Measurements from ENCODE around the gene ALPL. TPM values are rescaled to one million over a fixed set of nuclear protein-coding genes. Genes with fewer than 3 reads are reported as not detected.
"Not testable (repeated sequence)": the region's sequence is repeated elsewhere in the genome, so short reads cannot be mapped to it uniquely, and the experiment has no call there.

ALPL gene
- total RNA-seq, 1 donor from 2014 or later, result 123 TPM

GRCh38 chr1:21478356-21478755 is 30.9 kb upstream of the ALPL start:
- H3K36me3 ChIP-seq, result peaks cover 26% of the 10 kb centered on the region
- intact Hi-C loops (cut with DNase I), result no loop called here
- H3K9me3 ChIP-seq, result no peaks in the 10 kb centered on the region
- H3K4me3 ChIP-seq, result no peak overlapping the region
- H3K27ac ChIP-seq, result no peak overlapping the region
- no peaks in the 10 kb centered on the region for H3K27me3 ChIP-seq (ENCODE audit: low read depth)
- H3K4me1 ChIP-seq, result no peaks in the 10 kb centered on the region
- no peak for TF ChIP-seq CTCF (IDR thresholded peaks at IDR 0.05)
- DNase-seq (no peak), ATAC-seq (no peak)

- H3K4me3 ChIP-seq; H3K27ac ChIP-seq; DNase-seq; H3K36me3 ChIP-seq; ATAC-seq; intact Hi-C loops (cut with DNase I); H3K9me3 ChIP-seq; H3K27me3 ChIP-seq (ENCODE audit: low read depth); H3K4me1 ChIP-seq: not testable (repeated sequence)
These were observed 25.3 kb upstream of the ALPL start for GRCh38 chr1:21483881-21484280.

- Histone ChIP-seq H3K4me3 (no peak overlapping the region), H3K4me1 (no peaks in the 10 kb centered on the region), H3K27ac (no peak overlapping the region), H3K36me3 (no peaks in the 10 kb centered on the region), H3K27me3 (ENCODE audit: low read depth) (no peaks in the 10 kb centered on the region), H3K9me3 (no peaks in the 10 kb centered on the region)
- no peak for DNase-seq
- intact Hi-C loops (cut with DNase I), result no loop called here
- ATAC-seq, result no peak
- TF ChIP-seq CTCF (IDR thresholded peaks at IDR 0.05), result no peak
These were observed 20.1 kb upstream of the ALPL start for GRCh38 chr1:21489146-21489545.

- DNase-seq (no peak), ATAC-seq (peak; percentile 54 to 63)
- H3K27ac ChIP-seq, result no peak overlapping the region
- TF ChIP-seq CTCF (IDR thresholded peaks at IDR 0.05), result peak; percentile 37
- intact Hi-C loops (cut with DNase I), result no loop called here
- H3K9me3 ChIP-seq, result no peaks in the 10 kb centered on the region
- no peaks in the 10 kb centered on the region for H3K4me1 ChIP-seq
- no peak overlapping the region for H3K4me3 ChIP-seq
- H3K27me3 ChIP-seq (ENCODE audit: low read depth), result no peaks in the 10 kb centered on the region
- no peaks in the 10 kb centered on the region for H3K36me3 ChIP-seq
These were observed 18.3 kb upstream of the ALPL start for GRCh38 chr1:21490774-21491487.

- DNase-seq (no peak), ATAC-seq (peak; percentile 43 to 51)
- H3K4me3 ChIP-seq, result no peak overlapping the region
- H3K36me3 ChIP-seq, result no peaks in the 10 kb centered on the region
- TF ChIP-seq CTCF (IDR thresholded peaks at IDR 0.05), result no peak
- H3K4me1 ChIP-seq, result no peaks in the 10 kb centered on the region
- intact Hi-C loops (cut with DNase I), result no loop called here
- H3K27me3 ChIP-seq (ENCODE audit: low read depth), result no peaks in the 10 kb centered on the region
- no peak overlapping the region for H3K27ac ChIP-seq
- no peaks in the 10 kb centered on the region for H3K9me3 ChIP-seq
These were observed 17.5 kb upstream of the ALPL start for GRCh38 chr1:21491488-21492355.

GRCh38 chr1:21492356-21492625 is 16.9 kb upstream of the ALPL start:
- ATAC-seq (no peak), DNase-seq (no peak)
- Histone ChIP-seq H3K4me3 (no peak overlapping the region), H3K27me3 (ENCODE audit: low read depth) (no peaks in the 10 kb centered on the region), H3K4me1 (no peaks in the 10 kb centered on the region), H3K9me3 (no peaks in the 10 kb centered on the region), H3K27ac (no peak overlapping the region), H3K36me3 (no peaks in the 10 kb centered on the region)
- TF ChIP-seq CTCF (IDR thresholded peaks at IDR 0.05), result no peak
- intact Hi-C loops (cut with DNase I), result no loop called here

All from lower lobe of right lung (tissue), 2 donors.